Kidney (tissue), 14 donors: Measurements from ENCODE around the gene BCAS3. TPM values are rescaled to one million over a fixed set of nuclear protein-coding genes. Genes with fewer than 3 reads are reported as not detected.
A peak's percentile ranks its signal among the peaks of the same experiment; 100 is the strongest.

Experiments
- DNase-seq, 5 donors: peaks; one replicate each; pipeline ENCODE4 v3.0.0-alpha.2; 2013 to 2020
- FAIRE-seq: peaks from 2 replicates; lab custom pipeline; 2012; peaks lifted over from hg19 to GRCh38; lab: Jason Lieb, UNC
- H3K27ac ChIP-seq, 2 donors: one replicate each; pipeline ENCODE4 v1.7.0; 2013; ENCODE audit warnings: low read depth in 2 of 2, low read length in 2 of 2, inconsistent platforms in 1 of 2
- H3K27me3 ChIP-seq: one replicate; pipeline ENCODE4 v1.7.1; 2013; ENCODE audit warnings: low read length, inconsistent platforms; ENCODE audit not compliant: control insufficient read depth, insufficient read depth
- H3K36me3 ChIP-seq, 3 donors: one replicate each; pipeline versions ENCODE4 v1.7.0 to v1.7.1; 2013; ENCODE audit warnings: low read length in 3 of 3, control low read depth in 1 of 3, inconsistent platforms in 1 of 3; ENCODE audit not compliant: insufficient read depth in 3 of 3, control insufficient read depth in 2 of 3
- H3K4me1 ChIP-seq, 3 donors: one replicate each; pipeline versions ENCODE4 v1.7.0 to v1.7.1; 2013; ENCODE audit warnings: low read length in 3 of 3, inconsistent platforms in 1 of 3, low read depth in 1 of 3; ENCODE audit not compliant: control insufficient read depth in 2 of 3, insufficient read depth in 2 of 3
- H3K4me3 ChIP-seq, 3 donors: one replicate each; pipeline versions ENCODE4 v1.7.0 to v1.8.1; 2013; ENCODE audit warnings: low read length in 3 of 3, control low read depth in 1 of 3, inconsistent platforms in 1 of 3
- H3K9ac ChIP-seq, 3 donors: one replicate each; pipeline versions ENCODE4 v1.7.0 to v1.7.1; 2013; ENCODE audit warnings: low read length in 3 of 3, control low read depth in 1 of 3, inconsistent platforms in 1 of 3
- H3K9me3 ChIP-seq, 3 donors: one replicate each; pipeline versions ENCODE4 v1.7.0 to v1.7.1; 2013; ENCODE audit warnings: low read length in 3 of 3, control low read depth in 1 of 3, inconsistent platforms in 1 of 3; ENCODE audit not compliant: control insufficient read depth in 2 of 3, insufficient read depth in 1 of 3
- intact Hi-C: fragments of 100-400 bp; cut with DNase I; formaldehyde crosslinking; loops from one replicate; pipeline ENCODE4 v1.11.1; 2022
- polyA plus RNA-seq: library from polyadenylated mRNA; stranded (reverse); fragments of 350-450 nt; fragmentation: Illumina TruSeq; extraction: RNeasy Lipid Tissue Mini Kit (QIAGEN cat#74804); gene quantifications from one replicate; pipeline ENCODE4 v1.2.3, GENCODE V29; 2014; ENCODE audit warnings: low read depth, low replicate concordance; ENCODE audit not compliant: insufficient read depth
- total RNA-seq: library from RNA; stranded (reverse); fragmentation: NEBNext Ultra II Directional; extraction: Animal tissue kit (Norgen Biotek cat#: 25700); gene quantifications from one replicate; pipeline ENCODE4 v1.2.1, GENCODE V29; 2021
- TF ChIP-seq, protein P1 (sequence below): IDR thresholded peaks from 3 replicates; pipeline ENCODE4 v1.5.1; 2012; ENCODE audit warnings: mild to moderate bottlenecking, moderate library complexity, borderline replicate concordance; ENCODE audit not compliant: insufficient read depth; ENCODE audit errors: extremely low read depth
- donor health status: control.
- donor health status: control.
- donor health status: control.
- donor health status: control.
- donor health status: control.
- donor health status: DM: yes; HTN: yes; CAD: no.
- donor health status: Normal renal cell carcinoma (clear cell type).

BCAS3 gene
- total and polyA plus RNA-seq, 2 donors from 2014 or later, result 18.3 to 44.1 TPM

- Histone ChIP-seq H3K36me3 (no peaks in the 10 kb centered on the region), H3K4me1 (peaks cover 0 to 4% (median 0%) of the 10 kb centered on the region in 3 donors), H3K4me3 (no peak overlapping the region), H3K27ac (no peak overlapping the region), H3K9ac (no peak overlapping the region), H3K9me3 (no peaks in the 10 kb centered on the region), H3K27me3 (no peaks in the 10 kb centered on the region)
- intact Hi-C loops, result no loop called here
- FAIRE-seq (no peak), DNase-seq (no peak)
- TF ChIP-seq, protein P1, sequence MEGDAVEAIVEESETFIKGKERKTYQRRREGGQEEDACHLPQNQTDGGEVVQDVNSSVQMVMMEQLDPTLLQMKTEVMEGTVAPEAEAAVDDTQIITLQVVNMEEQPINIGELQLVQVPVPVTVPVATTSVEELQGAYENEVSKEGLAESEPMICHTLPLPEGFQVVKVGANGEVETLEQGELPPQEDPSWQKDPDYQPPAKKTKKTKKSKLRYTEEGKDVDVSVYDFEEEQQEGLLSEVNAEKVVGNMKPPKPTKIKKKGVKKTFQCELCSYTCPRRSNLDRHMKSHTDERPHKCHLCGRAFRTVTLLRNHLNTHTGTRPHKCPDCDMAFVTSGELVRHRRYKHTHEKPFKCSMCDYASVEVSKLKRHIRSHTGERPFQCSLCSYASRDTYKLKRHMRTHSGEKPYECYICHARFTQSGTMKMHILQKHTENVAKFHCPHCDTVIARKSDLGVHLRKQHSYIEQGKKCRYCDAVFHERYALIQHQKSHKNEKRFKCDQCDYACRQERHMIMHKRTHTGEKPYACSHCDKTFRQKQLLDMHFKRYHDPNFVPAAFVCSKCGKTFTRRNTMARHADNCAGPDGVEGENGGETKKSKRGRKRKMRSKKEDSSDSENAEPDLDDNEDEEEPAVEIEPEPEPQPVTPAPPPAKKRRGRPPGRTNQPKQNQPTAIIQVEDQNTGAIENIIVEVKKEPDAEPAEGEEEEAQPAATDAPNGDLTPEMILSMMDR, result no peak
Measured at GRCh38 chr17:61371606-61372005, 694.0 kb downstream of the BCAS3 start.

DNA sequence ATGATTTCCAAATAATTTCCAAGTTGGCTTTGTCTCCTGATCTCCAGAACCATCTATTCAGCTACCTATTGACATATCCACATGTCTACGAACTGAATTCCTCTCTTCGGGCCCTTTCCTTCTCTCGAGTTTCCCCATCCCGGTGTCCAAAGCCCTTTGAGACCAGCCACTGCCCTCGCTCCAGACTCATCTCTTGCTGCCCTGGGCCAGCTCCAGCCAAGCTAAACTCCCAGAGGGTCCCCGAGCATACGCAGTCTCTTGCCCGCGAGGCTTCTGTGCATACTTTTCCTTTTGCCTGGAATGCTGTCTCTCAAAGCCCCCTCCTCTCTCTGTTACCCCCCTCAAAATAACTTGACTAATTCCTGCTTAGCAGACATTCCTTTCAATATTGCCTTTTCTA is 694.8 kb downstream of the BCAS3 start:
- Histone ChIP-seq H3K27ac (no peak overlapping the region), H3K4me1 (no peaks in the 10 kb centered on the region), H3K36me3 (no peaks in the 10 kb centered on the region), H3K9ac (no peak overlapping the region), H3K4me3 (no peak overlapping the region), H3K9me3 (no peaks in the 10 kb centered on the region), H3K27me3 (no peaks in the 10 kb centered on the region)
- DNase-seq (peak in 1 of 5 donors; percentile 49), FAIRE-seq (no peak)
- TF ChIP-seq, protein P1, result no peak
- intact Hi-C loops, result no loop called here

DNA sequence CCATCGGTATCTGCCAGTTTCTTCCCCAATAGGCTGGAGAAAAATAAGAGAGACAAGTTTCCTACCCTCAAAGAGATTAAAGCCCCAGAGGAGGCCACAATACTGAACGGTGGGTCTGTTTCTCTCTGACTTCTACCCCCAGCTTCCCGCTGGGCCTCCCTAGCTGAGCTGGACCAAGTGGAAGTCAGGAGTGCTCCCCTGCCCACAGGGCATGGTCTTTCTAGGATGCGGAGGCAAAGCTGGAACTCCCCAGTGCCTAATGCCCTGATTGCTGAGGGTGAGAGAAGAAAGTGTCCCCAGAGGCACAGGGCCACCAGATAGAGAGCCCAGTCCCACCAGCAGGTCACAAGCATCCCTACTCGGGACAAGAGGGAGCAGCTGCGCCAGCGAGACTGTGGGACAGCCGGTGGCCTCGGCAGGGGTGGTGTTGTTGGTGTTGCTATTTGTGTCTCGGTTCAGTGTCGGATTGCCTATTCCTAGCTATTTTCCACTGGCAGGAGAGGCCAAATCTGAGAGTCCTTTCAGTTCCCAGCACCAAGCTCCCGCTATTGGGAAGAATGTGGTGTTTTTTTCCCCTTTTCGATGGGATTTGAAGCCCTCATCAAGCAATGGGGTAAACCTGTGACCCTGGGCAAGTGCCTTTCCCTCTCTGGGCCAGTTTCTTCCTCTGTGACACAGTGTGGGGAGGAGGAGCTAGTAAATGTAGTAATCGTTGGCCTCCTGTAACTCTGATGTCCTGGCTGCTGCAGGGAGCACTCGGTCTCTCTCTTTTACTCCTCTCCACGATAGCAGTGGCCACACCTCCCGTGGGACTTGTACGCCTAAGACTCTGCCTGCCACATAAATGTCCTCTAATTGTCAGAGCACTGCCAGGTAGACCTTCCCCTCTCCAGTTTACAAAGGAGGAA is 699.5 kb downstream of the BCAS3 start:
- intact Hi-C loops, result no loop called here
- H3K27me3 ChIP-seq, result no peaks in the 10 kb centered on the region
- H3K36me3 ChIP-seq, result no peaks in the 10 kb centered on the region
- peak in 1 of 5 donors; percentile 60 for DNase-seq
- no peak overlapping the region for H3K27ac ChIP-seq
- no peak overlapping the region for H3K9ac ChIP-seq
- TF ChIP-seq, protein P1, result no peak
- FAIRE-seq, result no peak
- H3K9me3 ChIP-seq, result no peaks in the 10 kb centered on the region
- H3K4me1 ChIP-seq, result peaks cover 0 to 27% (median 26%) of the 10 kb centered on the region in 3 donors
- H3K4me3 ChIP-seq, result no peak overlapping the region
